ENCODE measurements around the gene KIF18B. TPM values are rescaled to one million over a fixed set of nuclear protein-coding genes. Genes with fewer than 3 reads are reported as not detected.

The KIF18B gene
- total RNA-seq, 2 experiments from 2014 or later = 0.05 to 0.08 TPM

DNA sequence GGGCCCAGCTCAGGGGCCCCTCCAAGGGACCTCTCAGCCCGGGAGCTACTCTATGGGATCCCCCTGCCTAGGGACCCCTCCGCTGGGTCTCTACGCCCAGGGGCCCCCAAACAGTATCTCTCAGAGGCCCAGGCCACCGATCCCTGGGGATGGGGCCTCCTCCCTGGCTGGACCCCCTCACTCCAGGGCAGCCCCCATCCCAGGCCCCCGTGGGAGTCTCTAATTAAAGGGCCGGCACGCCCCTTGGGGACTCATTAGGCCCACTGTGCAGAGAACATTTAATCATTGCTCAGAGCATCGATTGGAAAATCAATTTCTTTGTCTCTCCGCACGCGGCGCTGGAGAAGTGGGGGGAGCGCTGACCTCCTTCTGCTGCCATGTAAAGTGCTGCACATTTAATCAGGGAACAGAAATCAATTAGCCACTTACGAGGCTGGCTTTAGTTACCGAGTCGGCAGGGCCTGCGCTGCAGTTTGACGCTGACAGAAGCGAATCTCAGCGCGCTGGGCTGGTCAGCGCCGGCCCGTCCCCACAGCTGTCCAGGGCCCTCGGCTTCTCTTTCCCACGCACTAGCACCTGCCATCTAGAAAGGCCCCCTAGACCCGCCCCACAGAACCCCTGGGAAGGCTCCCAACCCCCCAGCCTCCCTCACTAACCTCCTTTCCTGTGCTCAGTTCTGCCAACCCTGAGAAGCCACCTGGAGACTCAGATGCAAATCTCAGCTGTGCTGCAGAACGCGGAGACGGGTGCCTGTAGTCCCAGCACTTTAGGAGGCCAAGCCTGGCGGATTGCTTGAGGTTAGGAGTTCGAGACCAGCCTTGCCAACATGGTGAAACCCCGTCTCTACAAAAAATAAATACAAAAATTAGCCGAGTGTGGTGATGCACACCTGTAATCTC, 40.7 kb upstream of the KIF18B start:
- POLR2A ChIA-PET = no interaction called here
- CTCF ChIA-PET = interaction anchor here (1.0 kb wide), 1 partner anchor 34 kb away, joined by 3 read pairs; no protein-coding TSS in a partner anchor

DNA sequence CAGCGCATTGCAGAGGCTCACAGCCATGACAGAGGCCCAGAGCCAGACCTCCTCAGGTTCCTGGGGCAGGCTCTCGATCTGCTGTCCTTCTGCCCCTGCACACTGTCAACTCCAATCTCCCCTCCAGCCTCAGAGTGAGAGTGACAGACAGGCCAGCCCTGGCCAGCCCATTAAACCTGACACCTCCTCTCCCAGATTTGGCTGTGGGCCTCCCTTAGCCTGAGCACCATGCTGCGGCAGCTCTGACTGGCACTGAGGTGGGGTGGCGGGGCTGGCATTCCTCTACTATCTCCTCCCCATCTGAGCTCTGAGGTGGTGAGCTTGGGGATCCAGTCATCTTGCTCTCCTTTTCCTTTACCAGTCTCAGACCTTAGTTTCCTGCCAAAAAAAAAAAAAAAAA, 36.0 kb upstream of the KIF18B start:
- no peak for TF ChIP-seq CTCF (IDR thresholded peaks at IDR 0.05)
- ChIA-PET POLR2A (no interaction called here), CTCF (no interaction called here)
- Histone ChIP-seq H3K4me3 (ENCODE audit: low read length) (no peak overlapping the region), H3K27ac (ENCODE audit: low read depth in 1 of 2, low read length in 2 of 2) (no peak overlapping the region), H3K9me3 (ENCODE audit: control insufficient read depth in 1 of 2, insufficient read depth in 1 of 2, low read length in 2 of 2) (peaks cover 0 to 5% of the 10 kb centered on the region in 2 experiments), H3K4me1 (ENCODE audit: insufficient read depth, low read length) (peaks cover 5% of the 10 kb centered on the region), H3K27me3 (ENCODE audit: control insufficient read depth in 1 of 2, insufficient read depth in 2 of 2, low read length in 2 of 2) (peaks cover 22 to 36% of the 10 kb centered on the region in 2 experiments), H3K36me3 (ENCODE audit: insufficient read depth, low read length) (no peaks in the 10 kb centered on the region)
- no peak for ATAC-seq (ENCODE audit: poor library complexity)
- no peak overlapping the region for H3K4me3 Mint-ChIP-seq
- intact Hi-C loops (cut with DNase I, micrococcal nuclease) = no loop called here
- no peak for DNase-seq
- no peak overlapping the region for H3K27ac Mint-ChIP-seq
- no peaks in the 10 kb centered on the region for H3K36me3 Mint-ChIP-seq (ENCODE audit: low read depth)
- no peaks in the 10 kb centered on the region for H3K9me3 Mint-ChIP-seq
- no peaks in the 10 kb centered on the region for H3K4me1 Mint-ChIP-seq (ENCODE audit: low read depth)
- peaks cover 54% of the 10 kb centered on the region for H3K27me3 Mint-ChIP-seq

More for the DNA sequence above, 40.7 kb upstream of the KIF18B start:
- H3K4me1 ChIP-seq (ENCODE audit: insufficient read depth, low read length) = peaks cover 5% of the 10 kb centered on the region
- no peak overlapping the region for H3K4me3 Mint-ChIP-seq
- H3K27ac ChIP-seq (ENCODE audit: low read depth in 1 of 2, low read length in 2 of 2) = no peak overlapping the region
- intact Hi-C loops (cut with DNase I, micrococcal nuclease) = no loop called here
- H3K27me3 ChIP-seq (ENCODE audit: control insufficient read depth in 1 of 2, insufficient read depth in 2 of 2, low read length in 2 of 2) = peaks cover 29 to 35% of the 10 kb centered on the region in 2 experiments
- H3K4me1 Mint-ChIP-seq (ENCODE audit: low read depth) = no peaks in the 10 kb centered on the region
- no peaks in the 10 kb centered on the region for H3K36me3 ChIP-seq (ENCODE audit: insufficient read depth, low read length)
- H3K4me3 ChIP-seq (ENCODE audit: low read length) = no peak overlapping the region
- DNase-seq (no peak), ATAC-seq (ENCODE audit: poor library complexity) (no peak)
- peaks cover 0 to 5% of the 10 kb centered on the region in 2 experiments for H3K9me3 ChIP-seq (ENCODE audit: control insufficient read depth in 1 of 2, insufficient read depth in 1 of 2, low read length in 2 of 2)
- H3K36me3 Mint-ChIP-seq (ENCODE audit: low read depth) = no peaks in the 10 kb centered on the region
- TF ChIP-seq CTCF (IDR thresholded peaks at IDR 0.05) = no peak
- H3K27me3 Mint-ChIP-seq = peaks cover 42% of the 10 kb centered on the region
- no peaks in the 10 kb centered on the region for H3K9me3 Mint-ChIP-seq
- H3K27ac Mint-ChIP-seq = no peak overlapping the region

- Mint-ChIP-seq H3K27ac (no peak overlapping the region), H3K36me3 (ENCODE audit: low read depth) (no peaks in the 10 kb centered on the region), H3K4me3 (no peak overlapping the region), H3K4me1 (ENCODE audit: low read depth) (no peaks in the 10 kb centered on the region), H3K27me3 (peaks cover 54% of the 10 kb centered on the region), H3K9me3 (no peaks in the 10 kb centered on the region)
- no peak for TF ChIP-seq CTCF (IDR thresholded peaks at IDR 0.05)
- Histone ChIP-seq H3K4me1 (ENCODE audit: insufficient read depth, low read length) (peaks cover 2% of the 10 kb centered on the region), H3K4me3 (ENCODE audit: low read length) (no peak overlapping the region), H3K9me3 (ENCODE audit: control insufficient read depth in 1 of 2, insufficient read depth in 1 of 2, low read length in 2 of 2) (no peaks in the 10 kb centered on the region), H3K27me3 (ENCODE audit: control insufficient read depth in 1 of 2, insufficient read depth in 2 of 2, low read length in 2 of 2) (peaks cover 10 to 40% of the 10 kb centered on the region in 2 experiments), H3K36me3 (ENCODE audit: insufficient read depth, low read length) (no peaks in the 10 kb centered on the region), H3K27ac (ENCODE audit: low read depth in 1 of 2, low read length in 2 of 2) (no peak overlapping the region)
- ChIA-PET CTCF (no interaction called here), POLR2A (no interaction called here)
- ATAC-seq (ENCODE audit: poor library complexity) (no peak), DNase-seq (no peak)
- intact Hi-C loops (cut with DNase I, micrococcal nuclease) = no loop called here
These were observed 34.6 kb upstream of the KIF18B start for GRCh38 chr17:44982113-44982702.
